Measurements from ENCODE around the gene METTL25B.

The METTL25B gene

DNA sequence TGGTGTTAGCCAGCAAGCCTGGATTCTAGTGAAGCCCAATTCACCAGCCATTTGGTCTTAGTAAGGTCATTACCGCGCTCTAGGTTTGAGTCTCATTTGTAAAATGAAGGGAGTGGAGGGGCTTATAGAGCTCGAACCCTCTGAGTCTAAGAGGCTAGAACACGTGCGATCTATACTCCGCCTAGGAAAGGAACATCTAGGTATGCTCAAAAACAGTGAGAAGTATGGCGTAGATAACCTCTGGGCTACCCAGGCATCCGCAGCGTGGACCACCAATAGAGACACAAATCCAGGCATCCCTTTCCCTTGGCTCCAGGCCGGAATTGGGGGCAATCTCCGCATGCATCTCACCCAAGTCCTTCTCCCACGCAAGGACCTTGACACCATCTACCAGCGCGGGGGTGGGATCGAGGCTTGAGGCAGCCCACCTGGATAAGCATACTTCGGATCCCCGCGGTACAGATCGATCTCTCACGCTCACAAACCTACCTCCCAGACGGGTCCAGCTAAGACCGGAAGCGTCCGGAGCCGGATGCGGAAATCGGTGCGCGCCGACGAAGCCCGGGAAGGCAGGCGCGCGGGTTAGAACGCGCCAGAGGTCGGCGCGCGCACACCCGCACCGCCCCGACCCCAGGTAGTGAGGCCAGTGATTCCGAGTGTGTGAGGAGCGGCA is at the start of gene METTL25B:
TSS of gene METTL25B (plus strand) at position 544 of the 673 bp plus-strand sequence. CDS start 636 bp downstream, outside the sequence.
- DNase-seq: peak; percentile 89

GRCh38 chr1:156680056-156680455 is 48.2 kb upstream of the METTL25B start:
- DNase-seq: no peak

GRCh38 chr1:156681196-156681960 is 46.9 kb upstream of the METTL25B start:
- DNase-seq: no peak

DNA sequence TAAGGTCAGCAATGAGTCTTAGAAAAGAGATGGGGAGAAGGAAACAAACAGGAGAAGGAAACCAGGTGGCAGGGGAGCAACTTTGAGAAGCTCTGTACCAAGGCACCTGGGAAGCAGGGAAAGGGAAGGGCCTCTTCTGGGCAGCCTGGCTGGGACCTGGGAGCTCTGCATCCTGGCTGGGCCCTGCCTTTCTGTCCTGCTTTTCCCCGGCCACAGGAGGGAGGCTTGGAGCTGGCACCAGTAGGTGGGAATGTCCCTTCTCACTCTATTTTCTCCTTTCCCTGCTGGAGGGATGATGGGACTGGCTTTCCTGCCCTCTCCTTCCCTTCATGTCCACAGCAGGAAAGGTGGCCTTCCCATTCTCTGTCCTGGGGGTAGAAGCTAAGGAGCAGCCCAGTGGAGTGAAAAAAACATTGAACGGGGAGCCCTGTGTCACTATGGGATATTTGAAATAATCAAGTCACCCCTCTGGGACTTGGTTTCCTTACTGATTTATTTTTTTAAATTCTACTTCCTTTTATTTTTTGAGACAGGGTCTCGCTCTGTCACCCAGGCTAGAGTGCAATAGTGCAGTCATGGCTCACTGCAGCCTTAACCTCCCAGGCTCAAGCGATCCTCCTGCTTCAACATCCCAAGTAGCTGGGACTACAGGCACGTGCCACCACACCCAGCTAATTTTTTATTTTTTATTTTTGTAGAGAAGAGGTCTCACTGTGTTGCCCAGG is 45.9 kb upstream of the METTL25B start:
- DNase-seq: no peak

DNA sequence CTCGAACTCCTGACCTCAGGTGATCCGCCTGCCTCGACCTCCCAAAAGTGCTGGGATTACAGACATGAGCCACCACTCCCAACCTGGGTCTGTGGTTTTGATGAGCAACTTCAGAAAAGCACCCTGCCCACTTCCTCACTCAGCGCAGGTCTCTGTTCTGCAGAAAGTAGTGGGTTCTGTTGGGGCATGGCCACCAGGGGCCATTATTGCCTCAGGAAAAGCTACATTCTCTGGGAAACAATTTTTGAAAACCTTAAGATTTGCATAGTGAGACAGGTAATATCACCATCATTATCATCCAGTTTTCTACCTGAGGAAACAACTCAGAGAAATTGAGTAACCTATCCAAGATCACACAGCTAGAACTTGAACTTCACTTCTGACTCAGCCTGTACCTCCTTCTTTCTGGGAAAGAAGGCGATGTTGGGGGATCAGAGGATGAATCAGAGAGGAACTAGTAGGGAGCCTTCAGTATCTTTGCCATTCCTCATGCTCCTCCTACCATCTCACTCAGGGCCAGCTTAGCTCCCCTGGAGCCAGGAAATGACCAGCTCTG is 44.0 kb upstream of the METTL25B start:
- no peak for DNase-seq

- DNase-seq: peak; percentile 58
Measured at GRCh38 chr1:156689035-156689952, 39.0 kb upstream of the METTL25B start.

DNA sequence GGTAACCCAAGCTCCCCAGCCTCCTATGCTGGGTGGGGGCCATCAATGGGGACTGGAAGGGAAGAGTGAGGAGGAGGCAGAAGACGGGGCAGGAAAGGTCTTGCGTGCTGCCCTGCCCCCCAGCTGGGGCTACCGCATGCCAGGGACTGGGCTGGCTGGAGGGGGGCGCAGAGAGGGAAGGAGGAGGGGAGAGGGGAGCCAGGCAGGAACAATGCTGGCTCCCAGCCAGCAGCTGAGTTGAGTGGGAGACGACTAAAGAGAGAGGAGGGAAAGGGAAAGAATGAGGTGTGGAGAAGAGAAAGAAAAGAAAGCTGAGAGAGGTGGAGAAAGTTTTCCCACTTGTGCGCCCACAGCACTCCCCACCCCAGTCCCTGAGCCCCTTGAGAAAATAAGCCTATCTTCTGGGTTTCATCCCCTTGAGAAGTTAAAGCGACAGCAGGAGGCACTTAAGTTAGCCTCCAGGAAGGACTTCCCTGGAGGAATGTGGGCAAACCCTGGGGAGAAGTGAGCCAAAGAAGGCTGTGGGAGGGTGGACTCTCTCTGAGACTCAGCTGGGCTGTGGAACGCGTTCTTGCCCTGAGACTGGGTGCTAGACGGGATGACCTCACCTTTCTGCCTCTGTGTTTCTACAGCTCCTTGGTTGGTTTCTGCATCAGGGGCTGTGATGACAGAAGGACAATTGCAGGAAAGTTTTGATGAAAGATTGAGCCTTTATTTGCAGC is 38.2 kb upstream of the METTL25B start:
- no peak for DNase-seq

- no peak for DNase-seq
Measured at GRCh38 chr1:156690675-156691036, 37.6 kb upstream of the METTL25B start.

GRCh38 chr1:156691191-156691590 is 37.1 kb upstream of the METTL25B start:
- DNase-seq: no peak

DNA sequence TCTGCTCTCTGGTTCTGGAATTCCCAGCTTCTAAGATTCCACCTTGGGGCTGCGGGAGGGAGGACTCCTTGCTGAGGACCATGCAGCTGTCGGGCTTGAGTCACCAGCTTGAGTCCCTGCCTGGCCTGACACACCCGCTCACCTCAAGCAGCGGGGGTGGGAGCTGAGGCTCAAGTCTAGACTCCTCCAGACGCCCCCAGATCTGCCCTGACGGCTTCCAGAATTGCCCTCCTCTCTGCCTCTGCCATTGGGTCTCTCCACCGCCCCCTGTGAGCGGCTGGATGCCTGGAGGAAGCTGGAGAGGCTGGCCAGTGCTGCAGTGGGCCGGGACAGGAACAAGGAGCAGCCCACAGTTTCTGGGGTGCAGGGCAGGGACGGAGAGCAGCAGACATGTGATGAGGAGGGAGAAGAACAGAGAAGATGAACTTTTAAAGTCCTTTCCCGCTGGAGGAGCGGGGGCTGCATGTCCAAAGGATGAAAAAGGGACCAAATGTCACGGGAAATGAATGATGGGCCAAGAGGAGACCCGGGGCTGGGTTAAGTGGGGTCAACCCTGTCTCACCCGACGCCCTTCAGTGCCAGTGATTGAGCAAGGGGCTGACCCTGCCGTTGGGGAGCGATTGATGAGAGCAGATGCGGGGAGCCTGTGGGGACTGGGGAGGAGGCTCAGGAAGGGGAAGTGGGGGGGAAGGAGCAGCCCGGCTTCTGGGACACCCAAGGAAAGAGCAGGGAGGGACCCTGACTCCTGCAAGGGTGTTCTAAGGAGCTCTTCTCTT is 36.4 kb upstream of the METTL25B start:
- no peak for DNase-seq

DNA sequence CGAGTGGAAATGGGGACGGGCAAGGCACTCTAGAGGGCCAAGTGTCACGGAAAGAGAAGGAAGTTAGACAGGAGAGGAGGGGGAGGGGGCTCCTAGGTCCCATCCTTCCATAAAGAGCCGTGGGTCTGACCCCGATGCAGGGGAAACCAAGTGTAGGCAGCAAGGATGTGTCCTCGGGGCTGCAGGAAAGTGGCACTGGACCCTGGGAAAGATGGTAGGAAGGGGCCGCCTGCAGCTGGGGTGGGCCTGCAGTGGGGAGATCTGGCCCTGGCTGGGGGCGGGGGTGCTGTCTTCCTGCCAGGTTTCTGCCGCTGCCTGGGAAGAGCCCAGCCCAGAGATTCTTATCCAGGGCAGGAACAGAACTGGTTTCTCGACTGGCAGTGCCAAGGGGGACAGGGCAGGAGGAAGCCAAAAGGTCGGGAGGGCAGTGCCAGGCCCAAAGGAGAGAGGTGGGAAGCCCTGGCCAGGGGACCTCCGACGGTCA is 35.8 kb upstream of the METTL25B start:
- DNase-seq: no peak

DNA sequence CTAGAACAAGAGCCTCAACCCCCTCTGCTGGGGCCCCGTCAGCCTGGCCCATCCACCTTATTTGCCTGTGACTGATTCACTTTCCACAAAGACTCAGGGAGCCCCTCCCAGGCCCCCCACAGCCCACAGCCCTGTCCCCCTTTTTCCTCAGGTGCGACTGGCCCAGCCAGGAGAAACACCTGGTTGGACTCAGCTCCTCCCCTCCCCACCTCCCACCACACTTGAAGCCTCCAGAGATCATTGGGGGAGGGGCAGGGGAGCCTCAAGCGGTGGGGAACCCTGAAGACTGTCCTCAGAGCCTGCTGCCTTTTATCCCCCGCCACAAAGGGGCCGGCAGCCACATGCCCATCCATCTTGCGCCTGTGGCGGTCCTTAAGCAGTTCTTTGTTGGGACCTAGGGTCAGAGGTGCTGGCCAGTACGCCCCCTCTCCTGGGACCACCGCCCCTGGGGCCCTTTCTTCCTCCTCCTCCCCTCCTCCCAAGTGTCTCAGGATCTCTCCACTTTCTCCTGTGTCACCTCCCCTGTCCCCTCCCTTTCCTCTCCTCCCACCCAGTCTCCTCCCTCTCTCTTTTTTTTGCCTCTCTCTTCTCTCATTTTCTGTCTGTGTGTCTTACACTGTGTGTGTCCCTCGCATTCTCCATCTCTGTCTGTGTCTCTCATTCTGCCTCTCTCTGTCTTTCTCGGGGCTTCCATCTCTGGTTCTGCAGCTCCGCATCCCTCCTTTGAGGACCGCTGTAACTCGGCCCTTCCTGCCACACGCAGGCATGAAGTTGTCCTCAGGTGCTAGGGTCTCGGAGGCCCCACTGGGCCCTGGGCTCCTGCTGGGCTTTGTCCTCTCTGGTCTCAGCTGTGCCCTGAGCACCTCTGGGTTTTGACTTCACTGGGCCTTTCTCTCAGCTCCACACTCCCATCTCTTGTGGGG is 35.1 kb upstream of the METTL25B start:
- no peak for DNase-seq

DNA sequence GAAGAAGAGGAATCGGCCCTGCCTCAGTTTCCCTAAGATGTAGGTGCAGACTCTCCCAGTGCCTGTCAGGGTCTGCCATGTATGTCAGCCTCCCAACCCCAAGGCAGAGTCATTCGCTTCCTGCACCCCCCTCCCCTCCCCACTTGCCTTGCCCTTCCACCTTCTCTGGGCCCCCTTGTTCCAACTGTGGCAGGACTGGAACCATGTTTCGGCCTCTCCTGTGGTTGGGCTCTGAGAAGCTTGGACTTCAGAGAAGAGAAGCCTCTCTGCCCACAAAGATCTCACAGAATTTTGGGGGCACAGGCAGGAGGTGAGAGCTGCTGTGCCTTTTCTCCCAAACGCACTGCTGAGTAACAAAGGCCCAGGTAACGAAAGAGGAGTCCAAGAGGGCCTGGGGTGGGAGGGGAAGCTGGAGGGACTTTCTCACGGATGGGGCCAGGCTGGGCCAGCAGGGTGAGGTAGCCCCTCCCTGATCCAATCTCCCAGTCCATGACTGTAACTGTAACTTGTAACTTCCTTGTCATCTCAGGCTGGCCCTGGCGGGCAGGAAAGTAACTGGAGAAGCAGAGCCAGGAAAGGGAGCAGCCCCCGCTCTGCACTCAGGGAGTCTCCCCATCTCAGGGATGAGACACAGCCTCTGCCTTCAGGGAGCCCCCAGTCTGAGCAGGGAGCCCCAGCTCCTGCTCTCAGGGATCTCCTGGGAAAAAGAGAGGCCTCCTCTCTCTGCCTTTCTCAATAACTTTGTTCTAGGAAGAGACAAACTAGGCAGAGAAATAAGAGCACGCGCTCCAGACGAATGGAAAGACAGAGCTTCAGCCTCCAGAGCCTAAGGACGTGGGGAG is 34.2 kb upstream of the METTL25B start:
- DNase-seq: no peak

GRCh38 chr1:156694690-156694962 is 33.6 kb upstream of the METTL25B start:
- no peak for DNase-seq

DNA sequence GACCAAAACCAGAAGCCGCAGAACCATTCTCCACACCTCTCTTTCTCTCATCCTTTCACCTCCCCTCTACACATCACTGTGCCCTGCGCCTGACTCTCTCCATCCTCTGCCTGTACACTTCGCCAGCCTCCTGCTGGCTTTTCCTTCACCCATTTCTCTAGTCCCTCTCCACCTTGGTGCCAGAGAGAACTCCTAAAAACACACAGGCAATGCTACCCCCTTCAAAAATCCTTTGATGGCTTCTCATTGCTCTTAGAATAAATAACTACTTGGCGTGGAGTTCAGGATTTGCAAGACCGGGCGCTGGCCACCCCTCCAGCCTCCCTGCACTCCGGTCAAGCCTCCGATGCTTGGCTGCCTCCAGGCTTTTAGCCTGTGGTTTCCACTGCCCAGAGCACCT is 31.5 kb upstream of the METTL25B start:
- DNase-seq: no peak

DNA sequence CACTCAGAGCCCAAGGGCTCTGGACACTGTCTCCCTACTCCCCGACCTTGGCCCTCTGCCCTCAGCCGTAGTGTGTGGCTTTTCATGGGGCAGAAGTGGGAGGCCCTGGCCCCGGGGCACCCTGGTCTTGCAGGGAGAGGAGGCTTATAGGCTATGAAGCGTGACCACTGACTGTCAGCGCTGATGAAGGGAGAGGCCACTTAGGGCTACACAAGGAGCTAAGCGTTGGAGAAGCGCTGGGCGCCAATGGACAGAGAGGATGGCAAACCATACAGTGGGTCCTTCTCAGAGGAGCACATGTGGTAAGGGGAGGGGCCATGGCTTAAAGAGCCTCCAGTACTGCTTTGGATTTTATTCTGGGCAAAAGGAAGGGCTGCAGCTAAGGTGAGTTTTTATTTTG is 30.8 kb upstream of the METTL25B start:
- no peak for DNase-seq

- DNase-seq: no peak
Measured at GRCh38 chr1:156698995-156699394, 29.3 kb upstream of the METTL25B start.

DNA sequence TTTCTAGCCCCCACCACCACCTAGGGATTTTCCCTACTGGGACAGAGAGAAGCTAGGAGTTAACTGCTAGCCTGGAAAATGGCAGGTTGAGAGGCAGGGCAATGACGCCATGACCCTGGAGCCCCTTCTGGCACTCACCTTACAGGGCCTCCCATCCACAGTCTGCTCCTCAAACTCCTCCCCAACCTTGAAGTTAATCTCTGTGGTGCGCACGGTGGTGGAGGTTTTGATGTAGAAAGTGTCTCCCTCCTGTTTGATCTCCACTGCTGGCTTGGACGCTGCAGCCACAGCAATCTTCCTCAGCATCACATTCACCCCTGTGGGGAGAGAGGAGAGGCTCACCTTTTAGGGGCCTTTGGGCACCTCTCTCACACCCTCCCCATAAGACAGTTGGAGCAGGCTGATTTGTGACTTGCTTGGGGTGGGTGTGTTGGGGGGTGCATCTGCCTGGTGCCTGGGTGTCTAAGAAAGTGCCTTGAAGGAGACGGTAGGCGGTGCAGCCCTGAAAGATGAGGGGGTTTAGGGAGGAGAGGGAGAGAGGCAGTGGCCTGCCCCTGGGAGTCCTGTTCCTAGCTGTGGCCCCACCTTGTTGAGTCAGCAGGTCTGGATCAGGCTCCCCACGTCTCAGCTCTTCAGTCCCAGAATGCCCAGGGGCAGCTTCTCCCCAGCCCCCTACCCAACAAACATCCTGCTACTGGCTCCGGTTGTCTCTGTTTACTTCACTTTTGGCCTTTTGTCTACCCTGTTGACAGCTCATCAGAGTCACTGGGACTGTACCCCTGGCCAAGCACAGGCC is 27.3 kb upstream of the METTL25B start:
- no peak for DNase-seq

Data from midbrain (tissue), 1 donor.